Ishikawa (cell line): ENCODE results near the gene IMMP2L.

ENCODE experiments used
- CEBPB ChIP-seq: IDR thresholded peaks from 2 replicates; pipeline ENCODE4 v1.6.1; 2012
- CREB1 ChIP-seq: IDR thresholded peaks from 2 replicates; pipeline ENCODE4 v1.6.1; 2012; ENCODE audit warnings: low read depth
- EGR1 ChIP-seq: IDR thresholded peaks from 2 replicates; pipeline ENCODE4 v1.6.1; 2012
- EP300 ChIP-seq: IDR thresholded peaks from 2 replicates; pipeline ENCODE4 v1.6.1; 2012; ENCODE audit warnings: borderline replicate concordance
- FOXM1 ChIP-seq: IDR thresholded peaks from 2 replicates; pipeline ENCODE4 v1.6.1; 2012; ENCODE audit warnings: low read depth, borderline replicate concordance
- MAX ChIP-seq: IDR thresholded peaks from 2 replicates; pipeline ENCODE4 v1.6.1; 2012
- NFIC ChIP-seq: IDR thresholded peaks from 2 replicates; pipeline ENCODE4 v1.6.1; 2012
- RAD21 ChIP-seq: IDR thresholded peaks from 2 replicates; pipeline ENCODE4 v1.6.1; 2012; ENCODE audit warnings: low read depth
- REST ChIP-seq: IDR thresholded peaks from 2 replicates; pipeline ENCODE4 v1.6.1; 2012; ENCODE audit warnings: low read depth, mild to moderate bottlenecking
- TAF1 ChIP-seq: IDR thresholded peaks from 2 replicates; pipeline ENCODE4 v1.6.1; 2012; ENCODE audit warnings: low read depth, mild to moderate bottlenecking
- TCF12 ChIP-seq: IDR thresholded peaks from 2 replicates; pipeline ENCODE4 v1.6.1; 2012; ENCODE audit warnings: low read depth
- TEAD4 ChIP-seq: IDR thresholded peaks from 2 replicates; pipeline ENCODE4 v1.6.1; 2012
- USF1 ChIP-seq: IDR thresholded peaks from 2 replicates; pipeline ENCODE4 v1.6.1; 2012
- YY1 ChIP-seq: IDR thresholded peaks from 2 replicates; pipeline ENCODE4 v1.6.1; 2012; ENCODE audit warnings: low read depth
- ZBTB7A ChIP-seq: IDR thresholded peaks from 2 replicates; pipeline ENCODE4 v1.6.1; 2012; ENCODE audit warnings: low read depth

Gene IMMP2L

GRCh38 chr7:111146136-111146535 lies 416.2 kb downstream of the IMMP2L start:
- TF ChIP-seq EP300 = no peak
- TF ChIP-seq TCF12 = no peak
- TF ChIP-seq EGR1 = no peak
- TF ChIP-seq RAD21 = no peak
- TF ChIP-seq USF1 = no peak
- TF ChIP-seq CREB1 = no peak
- no peak for TF ChIP-seq CEBPB
- TF ChIP-seq REST = no peak
- no peak for TF ChIP-seq ZBTB7A
- TF ChIP-seq NFIC = no peak
- no peak for TF ChIP-seq MAX
- no peak for TF ChIP-seq TEAD4
- TF ChIP-seq YY1 = no peak
- no peak for TF ChIP-seq FOXM1
- no peak for TF ChIP-seq TAF1

- TF ChIP-seq TAF1 (no peak), FOXM1 (no peak), NFIC (no peak), EGR1 (no peak), EP300 (no peak), MAX (no peak), TCF12 (no peak), ZBTB7A (no peak), YY1 (no peak), TEAD4 (no peak), CREB1 (no peak), REST (no peak), RAD21 (no peak), CEBPB (no peak), USF1 (no peak)
These were observed 416.8 kb downstream of the IMMP2L start for GRCh38 chr7:111145472-111145871.

- TF ChIP-seq CREB1 = no peak
These were observed 422.0 kb downstream of the IMMP2L start for GRCh38 chr7:111140091-111140865.

GRCh38 chr7:111138586-111138985 lies 423.7 kb downstream of the IMMP2L start:
- TF ChIP-seq FOXM1 (no peak), CEBPB (no peak), TEAD4 (no peak), TAF1 (no peak), REST (no peak)

GRCh38 chr7:111138193-111138569 lies 424.1 kb downstream of the IMMP2L start:
- TF ChIP-seq TEAD4 (no peak), YY1 (no peak), NFIC (no peak), CREB1 (no peak), EGR1 (no peak), EP300 (no peak), TCF12 (no peak), USF1 (no peak)
